Esophagus muscularis mucosa (tissue), 4 donors: ENCODE results near the gene B4GALT5. TPM values are rescaled to one million over a fixed set of nuclear protein-coding genes. Genes with fewer than 3 reads are reported as not detected.

Experiments
- DNase-seq: peaks from one replicate; pipeline ENCODE4 v3.0.0-alpha.2; 2017; ENCODE audit errors: extremely low spot score
- H3K27ac ChIP-seq, 4 donors: fragments of 200-600 bp; sonication (generic); replicated peaks in 1 of 4; 1 replicate in 3 of 4; 2 replicates in 1 of 4; pipeline ENCODE4 v1.5.1; 2016 to 2019; ENCODE audit warnings: mild to moderate bottlenecking in 1 of 4
- H3K27me3 ChIP-seq, 4 donors: fragments of 200-600 bp; sonication (generic); one replicate each; pipeline versions ENCODE4 v1.5.1 to v1.6.0; 2016 to 2019
- H3K36me3 ChIP-seq, 4 donors: fragments of 200-600 bp; sonication (generic); one replicate each; pipeline ENCODE4 v1.5.1; 2016 to 2019
- H3K4me1 ChIP-seq, 4 donors: fragments of 200-600 bp; sonication (generic); one replicate each; pipeline ENCODE4 v1.5.1; 2016 to 2019
- H3K4me3 ChIP-seq, 4 donors: fragments of 200-600 bp; sonication (generic); 1 replicate in 2 of 4; 2 replicates in 2 of 4; pipeline ENCODE4 v1.5.1; 2016 to 2019; ENCODE audit warnings: mild to moderate bottlenecking in 4 of 4, moderate library complexity in 1 of 4
- H3K9me3 ChIP-seq, 4 donors: fragments of 200-600 bp; sonication (generic); 1 replicate in 3 of 4; 2 replicates in 1 of 4; pipeline ENCODE4 v1.5.1; 2016 to 2019
- CTCF ChIP-seq, 3 experiments: fragments of 200-600 bp in 2 of 3; fragments of 450-650 bp in 1 of 3; sonication (generic) in 2 of 3; IDR thresholded peaks; one replicate each; pipeline ENCODE4 v1.5.1; 2017 to 2019; ENCODE audit warnings: antibody characterized with exemption in 3 of 3, mild to moderate bottlenecking in 2 of 3, moderate library complexity in 1 of 3
- EP300 ChIP-seq: sonication (generic); formaldehyde crosslinking; IDR thresholded peaks from one replicate; pipeline ENCODE4 v1.6.1; 2017; ENCODE audit warnings: antibody characterized with exemption
- POLR2A ChIP-seq: fragments of 450-650 bp; IDR thresholded peaks from one replicate; pipeline ENCODE4 v1.6.1; 2017; ENCODE audit warnings: antibody characterized with exemption, moderate library complexity, mild to moderate bottlenecking, low read depth
- POLR2AphosphoS5 ChIP-seq, 2 donors: sonication (generic); formaldehyde crosslinking; IDR thresholded peaks; one replicate each; pipeline ENCODE4 v1.6.1; 2017; ENCODE audit warnings: antibody characterized with exemption in 2 of 2
- WGBS: methylation state at CpG from one replicate; pipeline ENCODE4 v1.1.5; 2018; 5-methylcytosine and 5-hydroxymethylcytosine counted together
- intact Hi-C: fragments of 100-400 bp; cut with DNase I; formaldehyde crosslinking; loops from one replicate; pipeline ENCODE4 v1.15.1; 2023
- total RNA-seq, 4 donors: library from RNA; depleted of rRNA; stranded (reverse); fragments of >200 nt; gene quantifications; one replicate each; pipeline versions ENCODE4 v1.1.0 to v1.2.1, GENCODE V29; 2016

Gene B4GALT5
- total RNA-seq, 4 donors from 2014 or later, result 23.3 to 51.2 (median 37.1) TPM

- WGBS, result 92% methylated on average over 4 of the region's 4 CpGs
- Histone ChIP-seq H3K27me3 (no peaks in the 10 kb centered on the region), H3K4me1 (no peaks in the 10 kb centered on the region), H3K36me3 (no peaks in the 10 kb centered on the region), H3K9me3 (no peaks in the 10 kb centered on the region), H3K27ac (no peak overlapping the region), H3K4me3 (no peak overlapping the region)
- intact Hi-C loops, result no loop called here
- TF ChIP-seq CTCF (IDR thresholded peaks at IDR 0.05), result no peak
- DNase-seq, result no peak
Measured at GRCh38 chr20:49757597-49757996, 43.9 kb upstream of the B4GALT5 start.

GRCh38 chr20:49756241-49756640, 42.6 kb upstream of the B4GALT5 start:
- Histone ChIP-seq H3K4me3 (no peak overlapping the region), H3K4me1 (peaks cover 0 to 5% (median 3%) of the 10 kb centered on the region in 4 donors), H3K27me3 (no peaks in the 10 kb centered on the region), H3K27ac (no peak overlapping the region), H3K9me3 (no peaks in the 10 kb centered on the region), H3K36me3 (no peaks in the 10 kb centered on the region)
- TF ChIP-seq POLR2AphosphoS5 (IDR thresholded peaks at IDR 0.05), result no peak
- TF ChIP-seq EP300, result no peak
- TF ChIP-seq CTCF (IDR thresholded peaks at IDR 0.05), result no peak
- TF ChIP-seq POLR2A, result no peak
- no peak for DNase-seq
- 94% methylated on average over 2 of the region's 2 CpGs for WGBS
- intact Hi-C loops, result no loop called here

DNA sequence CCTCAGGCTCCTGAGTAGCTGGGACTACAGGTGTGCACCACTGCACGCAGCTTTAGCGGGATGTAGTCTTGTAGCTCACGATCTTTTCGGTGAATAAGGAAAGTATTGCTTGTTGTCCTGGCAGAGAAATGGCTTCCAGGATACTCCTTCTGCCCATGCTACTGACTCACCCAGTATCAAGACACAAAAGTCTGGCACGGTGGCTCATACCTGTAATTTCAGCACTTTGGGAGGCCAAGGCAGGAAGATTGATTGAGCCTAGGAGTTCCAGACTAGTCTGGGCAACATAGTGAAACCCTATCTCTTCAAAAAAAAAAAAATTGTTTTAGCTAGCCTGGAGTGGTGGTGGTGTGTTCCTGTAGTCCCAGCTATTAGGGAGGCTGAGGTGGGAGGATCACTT, 40.9 kb upstream of the B4GALT5 start:
- H3K9me3 ChIP-seq, result no peaks in the 10 kb centered on the region
- DNase-seq, result no peak
- H3K36me3 ChIP-seq, result no peaks in the 10 kb centered on the region
- intact Hi-C loops, result no loop called here
- H3K4me3 ChIP-seq, result no peak overlapping the region
- H3K4me1 ChIP-seq, result peaks cover 0 to 20% (median 12%) of the 10 kb centered on the region in 4 donors
- no peak overlapping the region for H3K27ac ChIP-seq
- WGBS, result 93% methylated on average over 4 of the region's 5 CpGs
- TF ChIP-seq POLR2A, result no peak
- no peak for TF ChIP-seq CTCF (IDR thresholded peaks at IDR 0.05)
- TF ChIP-seq POLR2AphosphoS5 (IDR thresholded peaks at IDR 0.05), result no peak
- no peak for TF ChIP-seq EP300
- no peaks in the 10 kb centered on the region for H3K27me3 ChIP-seq

DNA sequence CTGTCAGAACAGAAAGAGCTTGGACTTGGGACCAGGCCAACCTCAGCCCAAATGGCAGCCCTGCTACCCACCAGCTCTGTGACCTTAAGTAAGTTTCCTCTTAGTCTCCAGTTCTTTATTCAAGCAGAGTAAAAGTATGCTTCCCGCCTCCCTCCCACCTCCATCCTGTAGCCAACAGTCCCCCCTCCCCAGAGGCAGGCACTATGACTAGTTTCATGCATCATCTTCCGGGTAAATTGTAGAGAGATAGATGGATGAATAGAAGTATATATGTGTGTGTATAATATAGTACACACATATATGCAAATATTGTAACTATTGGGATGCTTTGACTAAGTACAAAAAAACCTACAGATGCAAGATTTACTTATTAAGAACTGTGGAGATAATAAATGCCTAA, 39.5 kb upstream of the B4GALT5 start:
- Histone ChIP-seq H3K27ac (no peak overlapping the region), H3K27me3 (no peaks in the 10 kb centered on the region), H3K9me3 (no peaks in the 10 kb centered on the region), H3K4me1 (peaks cover 8 to 26% (median 17%) of the 10 kb centered on the region in 4 donors), H3K4me3 (no peak overlapping the region), H3K36me3 (no peaks in the 10 kb centered on the region)
- TF ChIP-seq POLR2AphosphoS5 (IDR thresholded peaks at IDR 0.05) (no peak), CTCF (IDR thresholded peaks at IDR 0.05) (no peak), POLR2A (no peak), EP300 (no peak)
- 90% methylated on average over 2 of the region's 2 CpGs for WGBS
- intact Hi-C loops, result no loop called here
- DNase-seq, result no peak

- H3K27ac ChIP-seq, result no peak overlapping the region
- no peak overlapping the region for H3K4me3 ChIP-seq
- no peaks in the 10 kb centered on the region for H3K27me3 ChIP-seq
- TF ChIP-seq EP300 (no peak), POLR2A (no peak), POLR2AphosphoS5 (IDR thresholded peaks at IDR 0.05) (no peak), CTCF (IDR thresholded peaks at IDR 0.05) (no peak)
- WGBS, result 88% methylated on average over 5 of the region's 5 CpGs
- intact Hi-C loops, result no loop called here
- H3K4me1 ChIP-seq, result peaks cover 15 to 33% (median 25%) of the 10 kb centered on the region in 4 donors
- H3K36me3 ChIP-seq, result no peaks in the 10 kb centered on the region
- H3K9me3 ChIP-seq, result no peaks in the 10 kb centered on the region
- no peak for DNase-seq
Measured at GRCh38 chr20:49752201-49752903, 38.7 kb upstream of the B4GALT5 start.
